CD14-positive monocyte (primary cell): ENCODE measurements around the gene SLC4A11. TPM values are rescaled to one million over a fixed set of nuclear protein-coding genes. Genes with fewer than 3 reads are reported as not detected.

ENCODE experiments used
- DNase-seq, 3 donors: peaks; one replicate each; pipeline ENCODE4 v3.0.0-alpha.2; 2011 to 2022
- H2AFZ ChIP-seq: 2 replicates; pipeline ENCODE4 v1.6.0; 2012; ENCODE audit warnings: mild to moderate bottlenecking, low read depth, low read length, inconsistent platforms; ENCODE audit not compliant: insufficient read depth, poor library complexity, severe bottlenecking
- H3K27ac ChIP-seq, 2 donors: 1 replicate in 1 of 2; 2 replicates in 1 of 2; pipeline ENCODE4 v1.5.1; 2012 to 2013; ENCODE audit warnings: low read length in 2 of 2, control low read depth in 1 of 2, inconsistent platforms in 1 of 2, low read depth in 1 of 2, mild to moderate bottlenecking in 1 of 2
- H3K27me3 ChIP-seq, 2 donors: one replicate each; pipeline versions ENCODE4 v1.6.0 to v1.6.1; 2011 to 2013; ENCODE audit warnings: low read length in 2 of 2; ENCODE audit not compliant: control insufficient read depth in 2 of 2, insufficient read depth in 2 of 2
- H3K36me3 ChIP-seq, 2 donors: replicated peaks in 1 of 2; 1 replicate in 1 of 2; 2 replicates in 1 of 2; pipeline versions ENCODE4 v1.5.1 to v1.6.1; 2012 to 2013; ENCODE audit warnings: low read length in 2 of 2, control low read depth in 1 of 2, inconsistent platforms in 1 of 2, mild to moderate bottlenecking in 1 of 2; ENCODE audit not compliant: insufficient read depth in 2 of 2, control insufficient read depth in 1 of 2
- H3K4me1 ChIP-seq, 2 donors: 1 replicate in 1 of 2; 2 replicates in 1 of 2; pipeline versions ENCODE4 v1.5.1 to v1.6.1; 2012 to 2013; ENCODE audit warnings: low read length in 2 of 2, control low read depth in 1 of 2, inconsistent platforms in 1 of 2, mild to moderate bottlenecking in 1 of 2, moderate library complexity in 1 of 2; ENCODE audit not compliant: insufficient read depth in 2 of 2, control insufficient read depth in 1 of 2
- H3K4me2 ChIP-seq: replicated peaks from 2 replicates; pipeline ENCODE3; 2012; ENCODE audit warnings: low read length, moderate library complexity, mild to moderate bottlenecking; ENCODE audit not compliant: poor library complexity, severe bottlenecking; ENCODE audit errors: extremely low read depth
- H3K4me3 ChIP-seq, 3 experiments: fragments of 200-600 bp in 1 of 3; sonication (generic) in 1 of 3; replicated peaks in 1 of 3; 1 replicate in 2 of 3; 2 replicates in 1 of 3; pipeline ENCODE4 v1.5.1; 2011 to 2013; ENCODE audit warnings: low read length in 3 of 3, mild to moderate bottlenecking in 3 of 3, control low read depth in 2 of 3, low read depth in 2 of 3, inconsistent platforms in 1 of 3, moderate library complexity in 1 of 3
- H3K79me2 ChIP-seq: 2 replicates; pipeline ENCODE4 v1.6.0; 2012; ENCODE audit warnings: mild to moderate bottlenecking, control low read depth, inconsistent platforms, low read length, moderate library complexity; ENCODE audit not compliant: insufficient read depth
- H3K9ac ChIP-seq: 2 replicates; pipeline ENCODE4 v1.6.0; 2017; ENCODE audit warnings: low read length, mild to moderate bottlenecking; ENCODE audit not compliant: insufficient read depth, poor library complexity, severe bottlenecking
- H3K9me3 ChIP-seq, 2 donors: replicated peaks in 1 of 2; 1 replicate in 1 of 2; 2 replicates in 1 of 2; pipeline versions ENCODE4 v1.5.1 to v1.6.1; 2012 to 2013; ENCODE audit warnings: low read length in 2 of 2, control low read depth in 1 of 2; ENCODE audit not compliant: control insufficient read depth in 1 of 2, insufficient read depth in 1 of 2
- H4K20me1 ChIP-seq: 2 replicates; pipeline ENCODE4 v1.6.0; 2012; ENCODE audit warnings: mild to moderate bottlenecking, low read length, control low read depth, moderate library complexity; ENCODE audit not compliant: insufficient read depth
- H3K27ac Mint-ChIP-seq, 7 donors: one replicate each; pipeline ENCODE4 v1.8.0; 2020; ENCODE audit warnings: mild to moderate bottlenecking in 7 of 7, mixed read lengths in 7 of 7, moderate library complexity in 6 of 7, inconsistent platforms in 2 of 7
- H3K27me3 Mint-ChIP-seq, 3 donors: one replicate each; pipeline ENCODE4 v1.8.0; 2021 to 2022; ENCODE audit warnings: low read depth in 3 of 3, mild to moderate bottlenecking in 3 of 3, mixed read lengths in 3 of 3, moderate library complexity in 3 of 3, inconsistent platforms in 1 of 3
- H3K36me3 Mint-ChIP-seq, 2 donors: one replicate each; pipeline ENCODE4 v1.8.0; 2020; ENCODE audit warnings: mixed read lengths in 2 of 2, inconsistent platforms in 1 of 2, mild to moderate bottlenecking in 1 of 2
- H3K4me1 Mint-ChIP-seq: one replicate; pipeline ENCODE4 v1.8.0; 2020; ENCODE audit warnings: mild to moderate bottlenecking, mixed read lengths
- H3K4me3 Mint-ChIP-seq, 2 donors: one replicate each; pipeline ENCODE4 v1.8.0; 2020; ENCODE audit warnings: mild to moderate bottlenecking in 2 of 2, mixed read lengths in 2 of 2, moderate library complexity in 1 of 2
- H3K9me3 Mint-ChIP-seq, 7 donors: one replicate each; pipeline ENCODE4 v1.8.0; 2020 to 2022; ENCODE audit warnings: mixed read lengths in 7 of 7, mild to moderate bottlenecking in 6 of 7, moderate library complexity in 6 of 7, inconsistent platforms in 2 of 7
- WGBS: methylation state at CpG from one replicate; pipeline ENCODE4 v1.1.5; 2013; ENCODE audit warnings: missing lambda C conversion rate; ENCODE audit not compliant: insufficient coverage; 5-methylcytosine and 5-hydroxymethylcytosine counted together
- intact Hi-C, 2 donors: fragments of 100-400 bp; cut with micrococcal nuclease; formaldehyde crosslinking; loops; one replicate each; pipeline versions ENCODE4 v1.15.0 to v1.15.1; 2023
- polyA plus RNA-seq, 3 donors: library from polyadenylated mRNA; depleted of rRNA in 1 of 3; unstranded in 2 of 3; stranded (reverse) in 1 of 3; fragments of 300-500 nt in 2 of 3; fragments of >200 nt in 1 of 3; fragmentation: Illumina TruSeq in 2 of 3; gene quantifications; 1 replicate in 2 of 3; 2 replicates in 1 of 3; pipeline ENCODE4 v1.2.3, GENCODE V29; 2012 to 2021
- TF ChIP-seq, protein P1 (sequence below): fragments of 200-600 bp; IDR thresholded peaks from one replicate; pipeline ENCODE4 v1.8.0; 2022; ENCODE audit warnings: antibody characterized with exemption, mild to moderate bottlenecking

The SLC4A11 gene
- polyA plus RNA-seq, 3 donors: 0.11 to 0.33 TPM; not detected in 1

GRCh38 chr20:3227936-3228749, 10.8 kb downstream of the SLC4A11 start:
- no peaks in the 10 kb centered on the region for H4K20me1 ChIP-seq
- peaks cover 0 to 1% (median 0%) of the 10 kb centered on the region in 3 donors for H3K27me3 Mint-ChIP-seq
- no peak overlapping the region for H3K4me3 ChIP-seq
- H3K9ac ChIP-seq: no peak overlapping the region
- H3K36me3 Mint-ChIP-seq: peaks cover 15 to 24% of the 10 kb centered on the region in 2 donors
- DNase-seq: no peak
- intact Hi-C loops: no loop called here
- no peaks in the 10 kb centered on the region for H3K79me2 ChIP-seq
- H3K27ac Mint-ChIP-seq: peak overlapping the region in 1 of 7 donors; percentile 40
- TF ChIP-seq, protein P1, sequence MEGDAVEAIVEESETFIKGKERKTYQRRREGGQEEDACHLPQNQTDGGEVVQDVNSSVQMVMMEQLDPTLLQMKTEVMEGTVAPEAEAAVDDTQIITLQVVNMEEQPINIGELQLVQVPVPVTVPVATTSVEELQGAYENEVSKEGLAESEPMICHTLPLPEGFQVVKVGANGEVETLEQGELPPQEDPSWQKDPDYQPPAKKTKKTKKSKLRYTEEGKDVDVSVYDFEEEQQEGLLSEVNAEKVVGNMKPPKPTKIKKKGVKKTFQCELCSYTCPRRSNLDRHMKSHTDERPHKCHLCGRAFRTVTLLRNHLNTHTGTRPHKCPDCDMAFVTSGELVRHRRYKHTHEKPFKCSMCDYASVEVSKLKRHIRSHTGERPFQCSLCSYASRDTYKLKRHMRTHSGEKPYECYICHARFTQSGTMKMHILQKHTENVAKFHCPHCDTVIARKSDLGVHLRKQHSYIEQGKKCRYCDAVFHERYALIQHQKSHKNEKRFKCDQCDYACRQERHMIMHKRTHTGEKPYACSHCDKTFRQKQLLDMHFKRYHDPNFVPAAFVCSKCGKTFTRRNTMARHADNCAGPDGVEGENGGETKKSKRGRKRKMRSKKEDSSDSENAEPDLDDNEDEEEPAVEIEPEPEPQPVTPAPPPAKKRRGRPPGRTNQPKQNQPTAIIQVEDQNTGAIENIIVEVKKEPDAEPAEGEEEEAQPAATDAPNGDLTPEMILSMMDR: no peak
- peaks cover 0 to 1% (median 0%) of the 10 kb centered on the region in 7 donors for H3K9me3 Mint-ChIP-seq
- H3K4me1 Mint-ChIP-seq: peaks cover under 1% of the 10 kb centered on the region
- no peak overlapping the region for H3K4me2 ChIP-seq
- H3K4me3 Mint-ChIP-seq: no peak overlapping the region
- no peaks in the 10 kb centered on the region for H3K4me1 ChIP-seq
- no peak overlapping the region for H2AFZ ChIP-seq
- no peaks in the 10 kb centered on the region for H3K27me3 ChIP-seq
- H3K9me3 ChIP-seq: no peaks in the 10 kb centered on the region
- no peak overlapping the region for H3K27ac ChIP-seq
- 95% methylated on average over 32 of the region's 42 CpGs for WGBS
- peaks cover 6 to 15% of the 10 kb centered on the region in 2 donors for H3K36me3 ChIP-seq

DNA sequence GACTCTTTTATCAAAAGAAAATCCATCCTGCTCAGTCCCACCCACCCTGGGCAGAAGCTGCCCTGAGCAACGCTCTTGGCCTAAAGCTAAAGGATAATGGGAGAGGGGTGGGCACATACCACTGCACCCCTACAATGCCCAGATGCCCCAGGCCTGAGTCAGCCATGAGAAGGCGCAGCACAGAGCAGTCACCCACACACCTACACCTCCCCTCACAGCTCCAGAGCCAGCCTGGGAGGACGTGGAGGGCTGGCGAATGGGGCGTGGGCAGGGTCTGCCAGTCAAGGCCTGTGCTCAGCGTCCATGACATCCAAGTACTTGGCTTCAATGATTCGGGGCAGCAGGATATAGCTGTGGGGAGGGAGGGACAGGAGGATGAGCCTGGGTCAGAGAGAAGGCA, 11.5 kb downstream of the SLC4A11 start:
- Mint-ChIP-seq H3K4me3 (no peak overlapping the region), H3K4me1 (peaks cover 5% of the 10 kb centered on the region), H3K27me3 (peaks cover 0 to 1% (median 0%) of the 10 kb centered on the region in 3 donors), H3K27ac (no peak overlapping the region), H3K36me3 (peaks cover 17 to 31% of the 10 kb centered on the region in 2 donors), H3K9me3 (peaks cover 0 to 1% (median 0%) of the 10 kb centered on the region in 7 donors)
- Histone ChIP-seq H3K27ac (no peak overlapping the region), H3K79me2 (no peaks in the 10 kb centered on the region), H3K9ac (no peak overlapping the region), H3K4me3 (no peak overlapping the region), H3K27me3 (no peaks in the 10 kb centered on the region), H3K9me3 (no peaks in the 10 kb centered on the region), H4K20me1 (no peaks in the 10 kb centered on the region), H2AFZ (no peak overlapping the region), H3K36me3 (peaks cover 12 to 22% of the 10 kb centered on the region in 2 donors), H3K4me1 (peaks cover 0 to 5% of the 10 kb centered on the region in 2 donors), H3K4me2 (no peak overlapping the region)
- TF ChIP-seq, protein P1: no peak
- WGBS: no CpG with 5 or more reads among the region's 7 CpGs
- intact Hi-C loops: no loop called here
- DNase-seq: no peak
